Measurements from ENCODE around the gene SH2D7. TPM values are rescaled to one million over a fixed set of nuclear protein-coding genes. Genes with fewer than 3 reads are reported as not detected.

Gene SH2D7
- polyA plus RNA-seq, 1 donor (not counting 4 experiments of a cell fraction or from before 2014, with no cell fraction given) = not detected

- H3K27me3 ChIP-seq (ENCODE audit: control insufficient read depth, extremely low read depth, insufficient read depth, low read length) = no peaks in the 10 kb centered on the region
- H2AFZ ChIP-seq (ENCODE audit: control insufficient read depth, low read length) = no peak overlapping the region
- no peaks in the 10 kb centered on the region for H3K4me1 ChIP-seq (ENCODE audit: control insufficient read depth, extremely low read depth, insufficient read depth, low read length)
- H3K27ac ChIP-seq (ENCODE audit: control insufficient read depth, insufficient read depth, low read length) = no peak overlapping the region
- H3K9me3 ChIP-seq (ENCODE audit: control insufficient read depth, low read depth, low read length) = no peaks in the 10 kb centered on the region
- H3K4me3 ChIP-seq (ENCODE audit: control insufficient read depth in 2 of 3, extremely low read depth in 1 of 3, insufficient read depth in 2 of 3, low read depth in 1 of 3, low read length in 3 of 3) = no peak overlapping the region
- no peaks in the 10 kb centered on the region for H3K36me3 ChIP-seq (ENCODE audit: control insufficient read depth in 2 of 2, extremely low read depth in 1 of 2, insufficient read depth in 2 of 2, low read length in 2 of 2)
- no peaks in the 10 kb centered on the region for H3K79me2 ChIP-seq (ENCODE audit: control insufficient read depth, insufficient read depth, low read length)
- dilution Hi-C loops (cut with MboI; ENCODE audit: extremely low pct_ligation_motif_present, low sequenced_read_pairs) = no loop called here
- DNase-seq (ENCODE audit: low read depth, low spot score) = no peak
- TF ChIP-seq CTCF (optimal IDR thresholded peaks at IDR 0.05 in 1 of 3, IDR thresholded peaks at IDR 0.05 in 1 of 3, conservative IDR thresholded peaks at IDR 0.05 in 1 of 3; ENCODE audit: extremely low read depth in 1 of 3, insufficient read depth in 2 of 3, low read length in 3 of 3) (no peak), EZH2 (IDR thresholded peaks at IDR 0.05; ENCODE audit: low read length) (no peak)
- no peak for FAIRE-seq
- no peaks in the 10 kb centered on the region for H4K20me1 ChIP-seq (ENCODE audit: control insufficient read depth, extremely low read depth, insufficient read depth, low read length)
- H3K4me2 ChIP-seq (ENCODE audit: control insufficient read depth, extremely low read depth, insufficient read depth, low read depth, low read length) = no peak overlapping the region
- no peak overlapping the region for H3K9ac ChIP-seq (ENCODE audit: control insufficient read depth, extremely low read depth, insufficient read depth, low read length)
- no peaks in the 10 kb centered on the region for H3K9me1 ChIP-seq (ENCODE audit: control insufficient read depth, extremely low read depth, insufficient read depth, low read length)
These were observed 12.5 kb downstream of the SH2D7 start for GRCh38 chr15:78104566-78105475.

GRCh38 chr15:78105476-78106241 is 13.3 kb downstream of the SH2D7 start:
- dilution Hi-C loops (cut with MboI; ENCODE audit: extremely low pct_ligation_motif_present, low sequenced_read_pairs) = no loop called here
- no peaks in the 10 kb centered on the region for H3K27me3 ChIP-seq (ENCODE audit: control insufficient read depth, extremely low read depth, insufficient read depth, low read length)
- no peak for TF ChIP-seq EZH2 (IDR thresholded peaks at IDR 0.05; ENCODE audit: low read length)
- TF ChIP-seq CTCF (optimal IDR thresholded peaks at IDR 0.05 in 1 of 3, IDR thresholded peaks at IDR 0.05 in 1 of 3, conservative IDR thresholded peaks at IDR 0.05 in 1 of 3; ENCODE audit: extremely low read depth in 1 of 3, insufficient read depth in 2 of 3, low read length in 3 of 3) = no peak
- no peaks in the 10 kb centered on the region for H3K4me1 ChIP-seq (ENCODE audit: control insufficient read depth, extremely low read depth, insufficient read depth, low read length)
- FAIRE-seq (no peak), DNase-seq (ENCODE audit: low read depth, low spot score) (no peak)
- no peaks in the 10 kb centered on the region for H3K9me1 ChIP-seq (ENCODE audit: control insufficient read depth, extremely low read depth, insufficient read depth, low read length)
- no peaks in the 10 kb centered on the region for H3K9me3 ChIP-seq (ENCODE audit: control insufficient read depth, low read depth, low read length)
- no peaks in the 10 kb centered on the region for H3K79me2 ChIP-seq (ENCODE audit: control insufficient read depth, insufficient read depth, low read length)
- H3K27ac ChIP-seq (ENCODE audit: control insufficient read depth, insufficient read depth, low read length) = no peak overlapping the region
- no peaks in the 10 kb centered on the region for H4K20me1 ChIP-seq (ENCODE audit: control insufficient read depth, extremely low read depth, insufficient read depth, low read length)
- no peak overlapping the region for H3K9ac ChIP-seq (ENCODE audit: control insufficient read depth, extremely low read depth, insufficient read depth, low read length)
- H2AFZ ChIP-seq (ENCODE audit: control insufficient read depth, low read length) = no peak overlapping the region
- H3K4me2 ChIP-seq (ENCODE audit: control insufficient read depth, extremely low read depth, insufficient read depth, low read depth, low read length) = no peak overlapping the region
- no peak overlapping the region for H3K4me3 ChIP-seq (ENCODE audit: control insufficient read depth in 2 of 3, extremely low read depth in 1 of 3, insufficient read depth in 2 of 3, low read depth in 1 of 3, low read length in 3 of 3)
- H3K36me3 ChIP-seq (ENCODE audit: control insufficient read depth in 2 of 2, extremely low read depth in 1 of 2, insufficient read depth in 2 of 2, low read length in 2 of 2) = no peaks in the 10 kb centered on the region

All from keratinocyte (primary cell).